HEK293 (cell line): ENCODE data around the gene LITAFD.

Experiments
- FEZF1 ChIP-seq: fragments of 450-650 bp; formaldehyde crosslinking; IDR thresholded peaks from 2 replicates; pipeline ENCODE4 v1.5.1; 2016; ENCODE audit warnings: missing biosample characterization, missing genetic modification characterization
- GLI4 ChIP-seq: fragments of 450-650 bp; formaldehyde crosslinking; IDR thresholded peaks from 2 replicates; pipeline ENCODE4 v1.5.1; 2016; ENCODE audit warnings: missing biosample characterization, missing genetic modification characterization
- KLF1 ChIP-seq: fragments of 450-650 bp; formaldehyde crosslinking; IDR thresholded peaks from 2 replicates; pipeline ENCODE4 v1.5.1; 2016; ENCODE audit warnings: missing biosample characterization, missing genetic modification characterization
- KLF16 ChIP-seq: fragments of 450-650 bp; formaldehyde crosslinking; IDR thresholded peaks from 2 replicates; pipeline ENCODE4 v1.5.1; 2017; ENCODE audit warnings: missing biosample characterization, missing genetic modification characterization
- SP3 ChIP-seq: fragments of 450-650 bp; formaldehyde crosslinking; IDR thresholded peaks from 2 replicates; pipeline ENCODE4 v1.5.1; 2016; ENCODE audit warnings: missing biosample characterization, missing genetic modification characterization
- SP7 ChIP-seq: fragments of 450-650 bp; formaldehyde crosslinking; IDR thresholded peaks from 2 replicates; pipeline ENCODE4 v1.5.1; 2016; ENCODE audit warnings: missing biosample characterization, missing genetic modification characterization
- ZBTB1 ChIP-seq: fragments of 450-650 bp; formaldehyde crosslinking; IDR thresholded peaks from 2 replicates; pipeline ENCODE4 v1.5.1; 2016; ENCODE audit warnings: missing biosample characterization, missing genetic modification characterization
- ZBTB20 ChIP-seq: fragments of 450-650 bp; formaldehyde crosslinking; IDR thresholded peaks from 2 replicates; pipeline ENCODE4 v1.5.1; 2016; ENCODE audit warnings: missing biosample characterization, missing genetic modification characterization
- ZBTB48 ChIP-seq: fragments of 450-650 bp; formaldehyde crosslinking; IDR thresholded peaks from 2 replicates; pipeline ENCODE4 v1.5.1; 2016; ENCODE audit warnings: missing biosample characterization, missing genetic modification characterization
- ZBTB8A ChIP-seq: fragments of 450-650 bp; formaldehyde crosslinking; IDR thresholded peaks from 2 replicates; pipeline ENCODE4 v1.5.1; 2016; ENCODE audit warnings: missing biosample characterization, missing genetic modification characterization
- ZNF112 ChIP-seq: fragments of 450-650 bp; formaldehyde crosslinking; IDR thresholded peaks from 2 replicates; pipeline ENCODE4 v1.5.0; 2017; ENCODE audit warnings: missing biosample characterization, missing genetic modification characterization
- ZNF133 ChIP-seq: fragments of 450-650 bp; formaldehyde crosslinking; IDR thresholded peaks from 2 replicates; pipeline ENCODE4 v1.5.1; 2016; ENCODE audit warnings: missing biosample characterization, missing genetic modification characterization
- ZNF174 ChIP-seq: fragments of 450-650 bp; formaldehyde crosslinking; IDR thresholded peaks from 2 replicates; pipeline ENCODE4 v1.5.0; 2017; ENCODE audit warnings: missing biosample characterization, mild to moderate bottlenecking, missing genetic modification characterization
- ZNF24 ChIP-seq: fragments of 450-650 bp; formaldehyde crosslinking; IDR thresholded peaks from 2 replicates; pipeline ENCODE4 v1.5.1; 2016; ENCODE audit warnings: missing biosample characterization, missing genetic modification characterization
- ZNF302 ChIP-seq: fragments of 450-650 bp; formaldehyde crosslinking; IDR thresholded peaks from 2 replicates; pipeline ENCODE4 v1.5.1; 2016; ENCODE audit warnings: missing biosample characterization, missing genetic modification characterization, low read depth
- ZNF335 ChIP-seq: fragments of 450-650 bp; formaldehyde crosslinking; conservative IDR thresholded peaks from 2 replicates; pipeline ENCODE4 v1.5.1; 2016; ENCODE audit warnings: missing biosample characterization, missing genetic modification characterization
- ZNF350 ChIP-seq: fragments of 450-650 bp; formaldehyde crosslinking; IDR thresholded peaks from 2 replicates; pipeline ENCODE4 v1.5.0; 2017; ENCODE audit warnings: missing biosample characterization, mild to moderate bottlenecking, missing genetic modification characterization
- ZNF404 ChIP-seq: fragments of 450-650 bp; formaldehyde crosslinking; IDR thresholded peaks from 2 replicates; pipeline ENCODE4 v1.5.1; 2017; ENCODE audit warnings: missing biosample characterization, missing genetic modification characterization
- ZNF626 ChIP-seq: fragments of 450-650 bp; sonication (Bioruptor Pico); formaldehyde crosslinking; IDR thresholded peaks from 2 replicates; pipeline ENCODE4 v1.5.1; 2018; ENCODE audit warnings: missing biosample characterization, missing genetic modification characterization, inconsistent platforms
- ZNF658 ChIP-seq: fragments of 450-650 bp; formaldehyde crosslinking; IDR thresholded peaks from 2 replicates; pipeline ENCODE4; 2016; ENCODE audit warnings: missing biosample characterization, missing genetic modification characterization
- ZNF660 ChIP-seq: fragments of 450-650 bp; IDR thresholded peaks from 2 replicates; pipeline ENCODE4 v1.5.1; 2018; ENCODE audit warnings: missing biosample characterization, mild to moderate bottlenecking, missing genetic modification characterization
- ZNF76 ChIP-seq: fragments of 450-650 bp; formaldehyde crosslinking; IDR thresholded peaks from 2 replicates; pipeline ENCODE4; 2016; ENCODE audit warnings: low read depth, missing biosample characterization, missing genetic modification characterization, borderline replicate concordance
- TF ChIP-seq, protein P1 (sequence below): fragments of 450-650 bp; formaldehyde crosslinking; IDR thresholded peaks from 2 replicates; pipeline ENCODE4 v1.5.1; 2016; ENCODE audit warnings: missing biosample characterization, missing genetic modification characterization
- TF ChIP-seq, protein P2 (sequence below): fragments of 450-650 bp; formaldehyde crosslinking; IDR thresholded peaks from 2 replicates; pipeline ENCODE4 v1.5.1; 2016; ENCODE audit warnings: missing biosample characterization, missing genetic modification characterization
- TF ChIP-seq, protein P3 (sequence below): fragments of 450-650 bp; formaldehyde crosslinking; IDR thresholded peaks from 2 replicates; pipeline ENCODE4 v1.5.1; 2016; ENCODE audit warnings: missing biosample characterization, missing genetic modification characterization
- TF ChIP-seq, protein P4 (sequence below): fragments of 450-650 bp; formaldehyde crosslinking; IDR thresholded peaks from 2 replicates; pipeline ENCODE4 v1.5.1; 2016; ENCODE audit warnings: missing biosample characterization, missing genetic modification characterization, low read depth
- TF ChIP-seq, protein P5 (sequence below): fragments of 450-650 bp; formaldehyde crosslinking; IDR thresholded peaks from 2 replicates; pipeline ENCODE4 v1.5.1; 2016; ENCODE audit warnings: missing biosample characterization, missing genetic modification characterization
- TF ChIP-seq, protein P6 (sequence below): fragments of 450-650 bp; formaldehyde crosslinking; IDR thresholded peaks from 2 replicates; pipeline ENCODE4 v1.5.1; 2016; ENCODE audit warnings: missing biosample characterization, missing genetic modification characterization
- TF ChIP-seq, protein P7 (sequence below): sonication (generic); formaldehyde crosslinking; IDR thresholded peaks from 2 replicates; pipeline ENCODE4 v1.8.1; 2022; ENCODE audit warnings: mild to moderate bottlenecking, moderate library complexity, missing genetic modification reagents

LITAFD gene

DNA sequence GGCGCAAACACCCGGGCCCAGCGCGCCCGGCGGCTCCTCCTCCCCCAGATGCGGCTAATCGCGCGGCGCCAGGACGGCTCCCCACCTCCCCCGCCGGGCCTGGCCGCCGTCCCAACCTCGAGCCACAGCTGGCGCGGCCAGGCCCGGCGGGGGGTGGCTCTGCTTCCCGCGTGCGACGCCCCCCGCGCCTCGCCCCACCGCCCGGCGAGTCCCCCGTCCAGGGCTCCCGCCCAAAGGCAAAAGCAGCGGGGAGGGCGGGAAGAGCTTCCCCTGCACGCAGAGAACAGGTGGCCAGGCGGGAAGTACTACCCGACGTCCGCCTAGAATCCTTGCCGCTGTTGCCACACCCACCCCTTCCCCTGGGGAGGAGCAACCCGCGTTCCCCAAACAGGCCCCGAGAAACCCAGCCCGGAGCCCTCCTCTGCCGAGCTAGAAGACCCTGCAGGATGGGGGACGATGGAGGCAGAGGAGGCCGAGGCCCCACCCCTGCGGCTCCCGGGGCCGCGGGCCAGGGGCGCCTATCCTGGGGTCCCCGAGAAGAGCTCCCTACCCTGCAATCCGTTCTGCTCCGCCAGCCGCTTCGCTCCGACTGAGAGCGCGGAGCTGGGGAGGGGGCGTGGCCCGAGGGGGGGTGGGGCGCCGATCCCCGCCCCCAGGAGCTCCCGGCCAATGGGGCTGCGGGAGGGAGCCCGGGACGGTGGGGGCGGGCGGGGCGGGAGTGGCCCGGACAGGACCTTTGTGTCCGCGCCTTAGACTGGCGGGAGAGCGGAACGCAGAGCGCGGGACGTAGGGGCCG is 13.5 kb upstream of the LITAFD start, which contains the start of gene CARHSP1 (continued):
- no peak for TF ChIP-seq ZNF404 (tag by site-specific recombination)
- TF ChIP-seq ZNF335 (tag by site-specific recombination): no peak; the same call in 1 of the 2 replicates
- TF ChIP-seq SP3 (tag by site-specific recombination): peak; percentile 87
- TF ChIP-seq ZNF660 (tag by site-specific recombination): no peak
- TF ChIP-seq KLF16 (tag by site-specific recombination): peak; percentile 91
- TF ChIP-seq, protein P1, sequence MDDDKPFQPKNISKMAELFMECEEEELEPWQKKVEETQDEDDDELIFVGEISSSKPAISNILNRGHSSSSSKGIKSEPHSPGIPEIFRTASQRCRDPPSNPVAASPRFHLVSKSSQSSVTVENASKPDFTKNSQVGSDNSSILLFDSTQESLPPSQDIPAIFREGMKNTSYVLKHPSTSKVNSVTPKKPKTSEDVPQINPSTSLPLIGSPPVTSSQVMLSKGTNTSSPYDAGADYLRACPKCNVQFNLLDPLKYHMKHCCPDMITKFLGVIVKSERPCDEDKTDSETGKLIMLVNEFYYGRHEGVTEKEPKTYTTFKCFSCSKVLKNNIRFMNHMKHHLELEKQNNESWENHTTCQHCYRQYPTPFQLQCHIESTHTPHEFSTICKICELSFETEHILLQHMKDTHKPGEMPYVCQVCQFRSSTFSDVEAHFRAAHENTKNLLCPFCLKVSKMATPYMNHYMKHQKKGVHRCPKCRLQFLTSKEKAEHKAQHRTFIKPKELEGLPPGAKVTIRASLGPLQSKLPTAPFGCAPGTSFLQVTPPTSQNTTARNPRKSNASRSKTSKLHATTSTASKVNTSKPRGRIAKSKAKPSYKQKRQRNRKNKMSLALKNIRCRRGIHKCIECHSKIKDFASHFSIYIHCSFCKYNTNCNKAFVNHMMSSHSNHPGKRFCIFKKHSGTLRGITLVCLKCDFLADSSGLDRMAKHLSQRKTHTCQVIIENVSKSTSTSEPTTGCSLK: no peak
- TF ChIP-seq, protein P2, sequence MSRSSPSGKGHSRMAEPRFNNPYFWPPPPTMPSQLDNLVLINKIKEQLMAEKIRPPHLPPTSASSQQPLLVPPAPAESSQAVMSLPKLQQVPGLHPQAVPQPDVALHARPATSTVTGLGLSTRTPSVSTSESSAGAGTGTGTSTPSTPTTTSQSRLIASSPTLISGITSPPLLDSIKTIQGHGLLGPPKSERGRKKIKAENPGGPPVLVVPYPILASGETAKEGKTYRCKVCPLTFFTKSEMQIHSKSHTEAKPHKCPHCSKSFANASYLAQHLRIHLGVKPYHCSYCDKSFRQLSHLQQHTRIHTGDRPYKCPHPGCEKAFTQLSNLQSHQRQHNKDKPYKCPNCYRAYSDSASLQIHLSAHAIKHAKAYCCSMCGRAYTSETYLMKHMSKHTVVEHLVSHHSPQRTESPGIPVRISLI: no peak
- no peak for TF ChIP-seq ZNF174 (tag by site-specific recombination)
- TF ChIP-seq SP7 (tag by site-specific recombination): peak; percentile 62
- no peak for TF ChIP-seq ZNF112 (tag by site-specific recombination)
- peak; percentile 82 for TF ChIP-seq ZNF76 (tag by site-specific recombination)
- TF ChIP-seq GLI4 (tag by site-specific recombination): no peak
- TF ChIP-seq FEZF1 (tag by site-specific recombination): no peak
- no peak for TF ChIP-seq ZNF302 (tag by site-specific recombination)
- TF ChIP-seq, protein P3, sequence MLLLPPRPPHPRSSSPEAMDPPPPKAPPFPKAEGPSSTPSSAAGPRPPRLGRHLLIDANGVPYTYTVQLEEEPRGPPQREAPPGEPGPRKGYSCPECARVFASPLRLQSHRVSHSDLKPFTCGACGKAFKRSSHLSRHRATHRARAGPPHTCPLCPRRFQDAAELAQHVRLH (tag by site-specific recombination): peak; percentile 67; the same call in 1 of the 2 replicates
- peak; percentile 62 for TF ChIP-seq ZNF24 (tag by site-specific recombination)
- peak; percentile 94 for TF ChIP-seq KLF1
- TF ChIP-seq ZBTB1 (tag by site-specific recombination): no peak
- TF ChIP-seq ZNF658 (tag by site-specific recombination): no peak
- TF ChIP-seq, protein P4, sequence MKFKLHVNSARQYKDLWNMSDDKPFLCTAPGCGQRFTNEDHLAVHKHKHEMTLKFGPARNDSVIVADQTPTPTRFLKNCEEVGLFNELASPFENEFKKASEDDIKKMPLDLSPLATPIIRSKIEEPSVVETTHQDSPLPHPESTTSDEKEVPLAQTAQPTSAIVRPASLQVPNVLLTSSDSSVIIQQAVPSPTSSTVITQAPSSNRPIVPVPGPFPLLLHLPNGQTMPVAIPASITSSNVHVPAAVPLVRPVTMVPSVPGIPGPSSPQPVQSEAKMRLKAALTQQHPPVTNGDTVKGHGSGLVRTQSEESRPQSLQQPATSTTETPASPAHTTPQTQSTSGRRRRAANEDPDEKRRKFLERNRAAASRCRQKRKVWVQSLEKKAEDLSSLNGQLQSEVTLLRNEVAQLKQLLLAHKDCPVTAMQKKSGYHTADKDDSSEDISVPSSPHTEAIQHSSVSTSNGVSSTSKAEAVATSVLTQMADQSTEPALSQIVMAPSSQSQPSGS: no peak
- TF ChIP-seq, protein P5, sequence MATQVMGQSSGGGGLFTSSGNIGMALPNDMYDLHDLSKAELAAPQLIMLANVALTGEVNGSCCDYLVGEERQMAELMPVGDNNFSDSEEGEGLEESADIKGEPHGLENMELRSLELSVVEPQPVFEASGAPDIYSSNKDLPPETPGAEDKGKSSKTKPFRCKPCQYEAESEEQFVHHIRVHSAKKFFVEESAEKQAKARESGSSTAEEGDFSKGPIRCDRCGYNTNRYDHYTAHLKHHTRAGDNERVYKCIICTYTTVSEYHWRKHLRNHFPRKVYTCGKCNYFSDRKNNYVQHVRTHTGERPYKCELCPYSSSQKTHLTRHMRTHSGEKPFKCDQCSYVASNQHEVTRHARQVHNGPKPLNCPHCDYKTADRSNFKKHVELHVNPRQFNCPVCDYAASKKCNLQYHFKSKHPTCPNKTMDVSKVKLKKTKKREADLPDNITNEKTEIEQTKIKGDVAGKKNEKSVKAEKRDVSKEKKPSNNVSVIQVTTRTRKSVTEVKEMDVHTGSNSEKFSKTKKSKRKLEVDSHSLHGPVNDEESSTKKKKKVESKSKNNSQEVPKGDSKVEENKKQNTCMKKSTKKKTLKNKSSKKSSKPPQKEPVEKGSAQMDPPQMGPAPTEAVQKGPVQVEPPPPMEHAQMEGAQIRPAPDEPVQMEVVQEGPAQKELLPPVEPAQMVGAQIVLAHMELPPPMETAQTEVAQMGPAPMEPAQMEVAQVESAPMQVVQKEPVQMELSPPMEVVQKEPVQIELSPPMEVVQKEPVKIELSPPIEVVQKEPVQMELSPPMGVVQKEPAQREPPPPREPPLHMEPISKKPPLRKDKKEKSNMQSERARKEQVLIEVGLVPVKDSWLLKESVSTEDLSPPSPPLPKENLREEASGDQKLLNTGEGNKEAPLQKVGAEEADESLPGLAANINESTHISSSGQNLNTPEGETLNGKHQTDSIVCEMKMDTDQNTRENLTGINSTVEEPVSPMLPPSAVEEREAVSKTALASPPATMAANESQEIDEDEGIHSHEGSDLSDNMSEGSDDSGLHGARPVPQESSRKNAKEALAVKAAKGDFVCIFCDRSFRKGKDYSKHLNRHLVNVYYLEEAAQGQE (tag by site-specific recombination): no peak
- TF ChIP-seq, protein P6, sequence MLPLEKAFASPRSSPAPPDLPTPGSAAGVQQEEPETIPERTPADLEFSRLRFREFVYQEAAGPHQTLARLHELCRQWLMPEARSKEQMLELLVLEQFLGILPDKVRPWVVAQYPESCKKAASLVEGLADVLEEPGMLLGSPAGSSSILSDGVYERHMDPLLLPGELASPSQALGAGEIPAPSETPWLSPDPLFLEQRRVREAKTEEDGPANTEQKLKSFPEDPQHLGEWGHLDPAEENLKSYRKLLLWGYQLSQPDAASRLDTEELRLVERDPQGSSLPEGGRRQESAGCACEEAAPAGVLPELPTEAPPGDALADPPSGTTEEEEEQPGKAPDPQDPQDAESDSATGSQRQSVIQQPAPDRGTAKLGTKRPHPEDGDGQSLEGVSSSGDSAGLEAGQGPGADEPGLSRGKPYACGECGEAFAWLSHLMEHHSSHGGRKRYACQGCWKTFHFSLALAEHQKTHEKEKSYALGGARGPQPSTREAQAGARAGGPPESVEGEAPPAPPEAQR (tag by site-specific recombination): no peak
- TF ChIP-seq, protein P7, sequence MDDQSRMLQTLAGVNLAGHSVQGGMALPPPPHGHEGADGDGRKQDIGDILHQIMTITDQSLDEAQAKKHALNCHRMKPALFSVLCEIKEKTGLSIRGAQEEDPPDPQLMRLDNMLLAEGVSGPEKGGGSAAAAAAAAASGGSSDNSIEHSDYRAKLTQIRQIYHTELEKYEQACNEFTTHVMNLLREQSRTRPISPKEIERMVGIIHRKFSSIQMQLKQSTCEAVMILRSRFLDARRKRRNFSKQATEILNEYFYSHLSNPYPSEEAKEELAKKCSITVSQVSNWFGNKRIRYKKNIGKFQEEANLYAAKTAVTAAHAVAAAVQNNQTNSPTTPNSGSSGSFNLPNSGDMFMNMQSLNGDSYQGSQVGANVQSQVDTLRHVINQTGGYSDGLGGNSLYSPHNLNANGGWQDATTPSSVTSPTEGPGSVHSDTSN (CRISPR knock-in tag): peak; percentile 91
- TF ChIP-seq ZBTB48 (tag by site-specific recombination): no peak; the same call in 1 of the 2 replicates
- TF ChIP-seq ZBTB20 (tag by site-specific recombination): peak; percentile 83
- no peak for TF ChIP-seq ZNF133 (tag by site-specific recombination)
- TF ChIP-seq ZNF350 (tag by site-specific recombination): no peak
- no peak for TF ChIP-seq ZNF626 (tag by site-specific recombination)
- peak; percentile 99 for TF ChIP-seq ZBTB8A (tag by site-specific recombination)
